Endodermal cell (in vitro differentiated cells): Measurements from ENCODE around the gene ZSCAN5C. TPM values are rescaled to one million over a fixed set of nuclear protein-coding genes. Genes with fewer than 3 reads are reported as not detected.
"Not testable (repeated sequence)": the region's sequence is repeated elsewhere in the genome, so short reads cannot be mapped to it uniquely, and the experiment has no call there.

Experiments used
- DNase-seq: peaks from one replicate; pipeline ENCODE4 v3.0.0-alpha.2; 2017
- H3K27ac ChIP-seq: 2 replicates; pipeline ENCODE4 v1.5.1; 2013; ENCODE audit warnings: mild to moderate bottlenecking, low read depth, low read length, moderate library complexity
- H3K27me3 ChIP-seq: 2 replicates; pipeline ENCODE4 v1.6.1; 2013; ENCODE audit warnings: mild to moderate bottlenecking, low read length, moderate library complexity; ENCODE audit not compliant: insufficient read depth, control insufficient read depth, poor library complexity, severe bottlenecking
- H3K36me3 ChIP-seq: 2 replicates; pipeline ENCODE4 v1.7.0; 2013; ENCODE audit warnings: mild to moderate bottlenecking, low read length, moderate library complexity; ENCODE audit not compliant: control insufficient read depth, insufficient read depth
- H3K4me1 ChIP-seq: one replicate; pipeline ENCODE4 v1.7.0; 2013; ENCODE audit warnings: low read length; ENCODE audit not compliant: control insufficient read depth, insufficient read depth
- H3K4me3 ChIP-seq: 2 replicates; pipeline ENCODE4 v1.5.1; 2013; ENCODE audit warnings: mild to moderate bottlenecking, low read length, moderate library complexity
- H3K9ac ChIP-seq: 2 replicates; pipeline ENCODE4 v1.6.1; 2013; ENCODE audit warnings: mild to moderate bottlenecking, low read length, moderate library complexity; ENCODE audit not compliant: poor library complexity, severe bottlenecking; ENCODE audit errors: extremely low read depth
- H3K9me3 ChIP-seq: 2 replicates; pipeline ENCODE4 v1.6.1; 2013; ENCODE audit warnings: mild to moderate bottlenecking, low read length, moderate library complexity; ENCODE audit not compliant: control insufficient read depth
- H3K27ac Mint-ChIP-seq: 2 replicates; pipeline ENCODE4 v1.8.0; 2020; ENCODE audit warnings: mixed read lengths
- H3K27me3 Mint-ChIP-seq: 2 replicates; pipeline ENCODE4 v1.8.0; 2021; ENCODE audit warnings: mild to moderate bottlenecking, mixed read lengths; ENCODE audit not compliant: insufficient read depth
- H3K36me3 Mint-ChIP-seq: 2 replicates; pipeline ENCODE4 v1.8.0; 2020; ENCODE audit warnings: low read depth, mixed read lengths
- H3K4me1 Mint-ChIP-seq: 2 replicates; pipeline ENCODE4 v1.8.0; 2020; ENCODE audit warnings: mixed read lengths
- H3K4me3 Mint-ChIP-seq: 2 replicates; pipeline ENCODE4 v1.8.0; 2020; ENCODE audit warnings: mild to moderate bottlenecking, moderate library complexity, mixed read lengths
- H3K9me3 Mint-ChIP-seq: 2 replicates; pipeline ENCODE4 v1.8.0; 2020; ENCODE audit warnings: mild to moderate bottlenecking, mixed read lengths
- WGBS, 2 experiments: methylation state at CpG; one replicate each; pipeline versions ENCODE4 v1.1.5 to v1.1.7; 2013; ENCODE audit warnings: missing lambda C conversion rate in 2 of 2, mixed read lengths in 1 of 2; ENCODE audit not compliant: insufficient coverage in 1 of 2, insufficient read length in 1 of 2; 5-methylcytosine and 5-hydroxymethylcytosine counted together
- total RNA-seq, 2 donors: library from RNA; stranded (reverse); fragmentation: NEBNext Ultra II Directional in 1 of 2; extraction: Animal tissue kit (Norgen Biotek cat#: 25700) in 1 of 2; gene quantifications; 2 replicates in 1 of 2; 3 replicates in 1 of 2; pipeline ENCODE4 v1.2.1, GENCODE V29; 2021
- TF ChIP-seq, protein P1 (sequence below): fragments of 200-600 bp; sonication (generic); conservative IDR thresholded peaks from 2 replicates; pipeline ENCODE4 v1.5.0; 2021; ENCODE audit warnings: antibody characterized with exemption, mild to moderate bottlenecking

Gene ZSCAN5C
- total RNA-seq, 2 donors from 2014 or later: not detected

DNA sequence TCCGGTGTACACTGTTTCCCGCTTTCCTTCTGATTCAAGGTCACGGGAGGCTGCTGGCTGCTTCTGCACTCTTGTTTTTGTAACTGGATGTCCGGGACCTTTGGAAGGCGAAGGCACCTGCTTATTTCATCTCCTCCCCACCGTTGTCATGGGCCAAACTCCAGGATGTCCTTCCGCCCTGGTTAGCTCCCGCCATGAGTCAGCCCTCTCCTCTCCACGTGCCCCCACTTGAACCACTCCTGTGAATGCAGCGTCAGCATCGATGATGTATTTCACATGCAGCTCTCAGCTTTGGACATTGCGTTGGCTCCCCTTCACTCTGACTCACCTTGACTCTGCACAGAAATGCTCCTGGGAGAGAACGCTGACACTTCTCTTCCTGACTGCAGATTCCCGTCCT is 31.8 kb upstream of the ZSCAN5C start:
- Histone ChIP-seq H3K4me1 (no peaks in the 10 kb centered on the region), H3K4me3 (no peak overlapping the region), H3K27me3 (no peaks in the 10 kb centered on the region), H3K9me3 (no peaks in the 10 kb centered on the region), H3K36me3 (no peaks in the 10 kb centered on the region), H3K9ac (no peak overlapping the region), H3K27ac (no peak overlapping the region)
- H3K27me3 Mint-ChIP-seq: peaks cover 14% of the 10 kb centered on the region
- H3K4me3 Mint-ChIP-seq: no peak overlapping the region
- no peak for DNase-seq
- TF ChIP-seq, protein P1, sequence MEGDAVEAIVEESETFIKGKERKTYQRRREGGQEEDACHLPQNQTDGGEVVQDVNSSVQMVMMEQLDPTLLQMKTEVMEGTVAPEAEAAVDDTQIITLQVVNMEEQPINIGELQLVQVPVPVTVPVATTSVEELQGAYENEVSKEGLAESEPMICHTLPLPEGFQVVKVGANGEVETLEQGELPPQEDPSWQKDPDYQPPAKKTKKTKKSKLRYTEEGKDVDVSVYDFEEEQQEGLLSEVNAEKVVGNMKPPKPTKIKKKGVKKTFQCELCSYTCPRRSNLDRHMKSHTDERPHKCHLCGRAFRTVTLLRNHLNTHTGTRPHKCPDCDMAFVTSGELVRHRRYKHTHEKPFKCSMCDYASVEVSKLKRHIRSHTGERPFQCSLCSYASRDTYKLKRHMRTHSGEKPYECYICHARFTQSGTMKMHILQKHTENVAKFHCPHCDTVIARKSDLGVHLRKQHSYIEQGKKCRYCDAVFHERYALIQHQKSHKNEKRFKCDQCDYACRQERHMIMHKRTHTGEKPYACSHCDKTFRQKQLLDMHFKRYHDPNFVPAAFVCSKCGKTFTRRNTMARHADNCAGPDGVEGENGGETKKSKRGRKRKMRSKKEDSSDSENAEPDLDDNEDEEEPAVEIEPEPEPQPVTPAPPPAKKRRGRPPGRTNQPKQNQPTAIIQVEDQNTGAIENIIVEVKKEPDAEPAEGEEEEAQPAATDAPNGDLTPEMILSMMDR: no peak
- H3K36me3 Mint-ChIP-seq: no peaks in the 10 kb centered on the region
- no peak overlapping the region for H3K27ac Mint-ChIP-seq
- H3K4me1 Mint-ChIP-seq: peaks cover 10% of the 10 kb centered on the region
- WGBS, 2 experiments: 84 to 87% methylated on average over 14 of the region's 14 CpGs
- H3K9me3 Mint-ChIP-seq: no peaks in the 10 kb centered on the region

DNA sequence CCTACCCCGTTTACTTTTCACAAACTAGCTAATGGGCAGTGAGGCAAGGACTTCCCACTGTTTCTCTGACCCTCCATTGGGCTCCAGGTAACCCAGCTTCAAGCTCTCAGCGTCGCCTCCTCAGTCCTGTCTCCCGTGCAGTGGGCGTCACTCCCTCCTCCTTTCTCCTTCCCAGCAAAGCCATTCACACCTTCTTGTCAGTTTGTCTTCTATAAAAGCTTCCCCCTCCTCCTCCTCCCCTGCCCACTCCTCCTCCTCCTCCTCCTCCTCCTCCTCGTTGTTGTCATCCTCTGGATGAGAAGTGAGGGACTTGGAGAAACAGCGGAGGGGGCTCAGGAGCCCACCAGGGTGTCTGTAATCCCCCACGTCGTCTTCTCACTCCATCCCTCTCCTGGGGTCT is 28.0 kb upstream of the ZSCAN5C start:
- no peaks in the 10 kb centered on the region for H3K9me3 Mint-ChIP-seq
- no peaks in the 10 kb centered on the region for H3K36me3 Mint-ChIP-seq
- peaks cover 17% of the 10 kb centered on the region for H3K4me1 Mint-ChIP-seq
- Histone ChIP-seq H3K4me3 (no peak overlapping the region), H3K27ac (no peak overlapping the region), H3K9ac (no peak overlapping the region), H3K4me1 (no peaks in the 10 kb centered on the region), H3K27me3 (no peaks in the 10 kb centered on the region), H3K9me3 (no peaks in the 10 kb centered on the region), H3K36me3 (no peaks in the 10 kb centered on the region)
- TF ChIP-seq, protein P1: no peak
- WGBS, 2 experiments: 19 to 29% methylated on average over 5 of the region's 9 CpGs
- DNase-seq: peak; percentile 82
- H3K4me3 Mint-ChIP-seq: no peak overlapping the region
- H3K27ac Mint-ChIP-seq: no peak overlapping the region
- H3K27me3 Mint-ChIP-seq: peaks cover 27% of the 10 kb centered on the region

DNA sequence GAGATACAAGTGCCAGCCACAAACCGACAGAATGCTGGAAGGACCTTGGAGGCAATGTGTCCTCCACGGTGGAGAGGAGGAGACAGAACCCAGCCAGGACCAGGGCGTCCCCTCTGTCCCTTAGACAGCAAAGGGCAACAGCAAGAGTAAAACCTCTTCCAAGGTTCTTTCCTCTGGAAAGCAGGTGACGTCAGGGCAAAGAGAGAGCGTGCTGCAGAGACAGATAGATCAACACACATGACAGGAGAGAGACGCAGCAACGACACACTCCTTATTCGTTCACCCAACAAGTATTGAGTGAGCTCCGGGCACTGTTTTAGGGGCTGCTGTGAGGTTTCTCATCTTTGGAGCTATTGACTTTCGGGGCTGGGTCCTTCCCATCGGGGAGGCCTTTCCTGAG is 27.5 kb upstream of the ZSCAN5C start:
- Histone ChIP-seq H3K9ac (no peak overlapping the region), H3K36me3 (no peaks in the 10 kb centered on the region), H3K4me3 (no peak overlapping the region), H3K27me3 (no peaks in the 10 kb centered on the region), H3K9me3 (no peaks in the 10 kb centered on the region), H3K4me1 (no peaks in the 10 kb centered on the region), H3K27ac (no peak overlapping the region)
- Mint-ChIP-seq H3K4me1 (peaks cover 17% of the 10 kb centered on the region), H3K27ac (no peak overlapping the region), H3K36me3 (no peaks in the 10 kb centered on the region), H3K9me3 (no peaks in the 10 kb centered on the region), H3K27me3 (peaks cover 27% of the 10 kb centered on the region), H3K4me3 (no peak overlapping the region)
- TF ChIP-seq, protein P1: no peak
- WGBS, 2 experiments: 76 to 79% methylated on average over 11 of the region's 11 CpGs
- no peak for DNase-seq

DNA sequence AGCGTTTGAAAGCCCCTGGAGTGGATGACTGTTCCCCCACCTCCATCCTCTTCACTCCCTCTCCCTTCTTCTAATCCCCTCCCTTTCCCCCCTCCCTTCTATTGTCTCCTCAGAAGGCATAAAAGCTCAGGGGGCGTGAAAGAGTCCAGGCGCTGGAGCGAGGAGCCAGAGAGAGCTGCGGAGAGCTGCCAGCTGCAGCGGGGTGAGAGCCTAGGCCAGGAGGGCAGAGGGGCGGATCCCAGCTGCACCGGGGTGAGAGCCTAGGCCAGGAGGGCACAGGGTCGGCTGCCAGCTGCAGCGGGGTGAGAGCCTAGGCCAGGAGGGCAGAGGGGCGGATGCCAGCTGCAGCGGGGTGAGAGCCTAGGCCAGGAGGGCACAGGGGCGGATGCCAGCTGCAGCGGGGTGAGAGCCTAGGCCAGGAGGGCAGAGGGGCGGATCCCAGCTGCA is 26.2 kb upstream of the ZSCAN5C start, which contains the start of gene GALP:
TSS of gene GALP (plus strand) at position 148 of the 447 bp plus-strand sequence. CDS start 1,101 bp downstream, outside the sequence.
- H3K4me3 Mint-ChIP-seq, H3K9me3 Mint-ChIP-seq, H3K36me3 ChIP-seq, H3K4me3 ChIP-seq, DNase-seq, H3K27ac Mint-ChIP-seq, H3K36me3 Mint-ChIP-seq, H3K9ac ChIP-seq, H3K4me1 ChIP-seq, H3K9me3 ChIP-seq, H3K27me3 ChIP-seq: not testable (repeated sequence)
- peak within 1 kb of the TSS; percentile 2 for H3K27ac ChIP-seq
- Mint-ChIP-seq H3K27me3 (peaks cover 22% of the 10 kb centered on the region), H3K4me1 (peaks cover 17% of the 10 kb centered on the region)
- 44 to 67% methylated on average over 11 to 15 of the region's 15 CpGs for WGBS, 2 experiments

DNA sequence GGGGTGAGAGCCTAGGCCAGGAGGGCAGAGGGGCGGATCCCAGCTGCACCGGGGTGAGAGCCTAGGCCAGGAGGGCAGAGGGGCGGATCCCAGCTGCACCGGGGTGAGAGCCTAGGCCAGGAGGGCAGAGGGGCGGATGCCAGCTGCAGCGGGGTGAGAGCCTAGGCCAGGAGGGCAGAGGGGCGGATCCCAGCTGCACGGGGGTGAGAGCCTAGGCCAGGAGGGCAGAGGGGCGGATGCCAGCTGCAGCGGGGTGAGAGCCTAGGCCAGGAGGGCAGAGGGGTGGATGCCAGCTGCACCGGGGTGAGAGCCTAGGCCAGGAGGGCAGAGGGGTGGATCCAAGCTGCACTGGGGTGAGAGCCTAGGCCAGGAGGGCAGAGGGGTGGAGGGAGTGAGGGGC is 25.8 kb upstream of the ZSCAN5C start:
- peaks cover 17% of the 10 kb centered on the region for H3K4me1 Mint-ChIP-seq
- not testable (repeated sequence) for H3K9me3 Mint-ChIP-seq

More for the DNA sequence above, 25.8 kb upstream of the ZSCAN5C start:
- not testable (repeated sequence) for H3K9me3 ChIP-seq, H3K27me3 ChIP-seq, H3K9ac ChIP-seq, H3K27ac Mint-ChIP-seq, H3K36me3 Mint-ChIP-seq, DNase-seq, H3K36me3 ChIP-seq, H3K4me3 Mint-ChIP-seq, H3K27ac ChIP-seq, H3K4me3 ChIP-seq, H3K4me1 ChIP-seq
- WGBS, 2 experiments: 84% methylated on average over 9 of the region's 11 CpGs; no CpG with 5 or more reads in 1 of the 2 experiments
- peaks cover 22% of the 10 kb centered on the region for H3K27me3 Mint-ChIP-seq
